BLaER1 (cell line): ENCODE data around the gene CT55.
"Not testable (repeated sequence)": the region's sequence is repeated elsewhere in the genome, so short reads cannot be mapped to it uniquely, and the experiment has no call there.

Experiments used
- H3K27ac ChIP-seq: shearing (Covaris generic); formaldehyde crosslinking; 2 replicates; pipeline ENCODE4 v1.8.1; 2022
- H3K27me3 ChIP-seq: shearing (Covaris generic); formaldehyde crosslinking; 2 replicates; pipeline ENCODE4 v1.8.1; 2022
- H3K36me3 ChIP-seq: shearing (Covaris generic); formaldehyde crosslinking; 2 replicates; pipeline ENCODE4 v1.8.1; 2022
- H3K4me1 ChIP-seq: shearing (Covaris generic); formaldehyde crosslinking; 2 replicates; pipeline ENCODE4 v1.8.1; 2022
- H3K4me2 ChIP-seq: shearing (Covaris generic); formaldehyde crosslinking; 2 replicates; pipeline ENCODE4 v1.8.1; 2022
- H3K4me3 ChIP-seq: shearing (Covaris generic); formaldehyde crosslinking; 2 replicates; pipeline ENCODE4 v1.8.1; 2022
- H3K9ac ChIP-seq: shearing (Covaris generic); formaldehyde crosslinking; 2 replicates; pipeline ENCODE4 v1.8.1; 2022
- H3K9me3 ChIP-seq: shearing (Covaris generic); formaldehyde crosslinking; 2 replicates; pipeline ENCODE4 v1.8.1; 2022
- H4K20me1 ChIP-seq: shearing (Covaris generic); formaldehyde crosslinking; 2 replicates; pipeline ENCODE4 v1.8.1; 2022
- Cebpa-rat ChIP-seq: shearing (Covaris generic); IDR thresholded peaks from 2 replicates; pipeline ENCODE4 v1.8.1; 2022

CT55 gene

GRCh38 chrX:135170877-135171519 lies at the start of gene CT55:
CT55 (minus strand) TSS chrX:135171398; CDS start chrX:135171171, 227 bp downstream.
- Histone ChIP-seq H3K4me3 (no peak within 1 kb of the TSS), H4K20me1 (no peaks in the 10 kb centered on the region), H3K36me3 (no peaks in the 10 kb centered on the region), H3K27ac (no peak within 1 kb of the TSS), H3K4me2 (no peak within 1 kb of the TSS), H3K27me3 (peaks cover 70% of the 10 kb centered on the region), H3K4me1 (no peaks in the 10 kb centered on the region), H3K9me3 (no peaks in the 10 kb centered on the region), H3K9ac (no peak within 1 kb of the TSS)
- TF ChIP-seq Cebpa-rat: no peak

- H3K9me3 ChIP-seq: no peaks in the 10 kb centered on the region
- no peak overlapping the region for H3K9ac ChIP-seq
- no peaks in the 10 kb centered on the region for H3K36me3 ChIP-seq
- H3K4me3 ChIP-seq: no peak overlapping the region
- peaks cover 45% of the 10 kb centered on the region for H3K27me3 ChIP-seq
- no peak overlapping the region for H3K4me2 ChIP-seq
- TF ChIP-seq Cebpa-rat: no peak
- H3K4me1 ChIP-seq: no peaks in the 10 kb centered on the region
- H3K27ac ChIP-seq: no peak overlapping the region
- H4K20me1 ChIP-seq: no peaks in the 10 kb centered on the region
Observed at GRCh38 chrX:135213200-135213844, 42.1 kb upstream of the CT55 start.

- peaks cover 77% of the 10 kb centered on the region for H3K27me3 ChIP-seq
- not testable (repeated sequence) for H3K4me1 ChIP-seq, H3K9me3 ChIP-seq, H3K9ac ChIP-seq, H3K4me2 ChIP-seq, H4K20me1 ChIP-seq, H3K27ac ChIP-seq, H3K4me3 ChIP-seq, H3K36me3 ChIP-seq
Observed at GRCh38 chrX:135206427-135206826, 35.2 kb upstream of the CT55 start.

- H3K36me3 ChIP-seq: no peaks in the 10 kb centered on the region
Observed at GRCh38 chrX:135200297-135200696, 29.1 kb upstream of the CT55 start.

GRCh38 chrX:135194684-135195083 lies 23.5 kb upstream of the CT55 start:
- Histone ChIP-seq H4K20me1 (no peaks in the 10 kb centered on the region), H3K27ac (no peak overlapping the region), H3K27me3 (peaks cover 71% of the 10 kb centered on the region), H3K4me1 (no peaks in the 10 kb centered on the region), H3K9ac (no peak overlapping the region), H3K9me3 (no peaks in the 10 kb centered on the region), H3K4me2 (no peak overlapping the region), H3K36me3 (no peaks in the 10 kb centered on the region), H3K4me3 (no peak overlapping the region)
- no peak for TF ChIP-seq Cebpa-rat

More at GRCh38 chrX:135200297-135200696, 29.1 kb upstream of the CT55 start:
- no peak overlapping the region for H3K9ac ChIP-seq
- no peak overlapping the region for H3K27ac ChIP-seq
- H3K4me2 ChIP-seq: no peak overlapping the region
- peaks cover 87% of the 10 kb centered on the region for H3K27me3 ChIP-seq
- no peaks in the 10 kb centered on the region for H3K9me3 ChIP-seq
- no peaks in the 10 kb centered on the region for H3K4me1 ChIP-seq
- no peak for TF ChIP-seq Cebpa-rat
- H4K20me1 ChIP-seq: no peaks in the 10 kb centered on the region
- H3K4me3 ChIP-seq: no peak overlapping the region

GRCh38 chrX:135193740-135194139 lies 22.5 kb upstream of the CT55 start:
- no peak overlapping the region for H3K4me3 ChIP-seq
- no peak for TF ChIP-seq Cebpa-rat
- H3K27ac ChIP-seq: no peak overlapping the region
- no peaks in the 10 kb centered on the region for H3K4me1 ChIP-seq
- H3K27me3 ChIP-seq: peaks cover 71% of the 10 kb centered on the region
- no peak overlapping the region for H3K4me2 ChIP-seq
- H3K9me3 ChIP-seq: no peaks in the 10 kb centered on the region
- no peaks in the 10 kb centered on the region for H3K36me3 ChIP-seq
- no peak overlapping the region for H3K9ac ChIP-seq
- H4K20me1 ChIP-seq: no peaks in the 10 kb centered on the region

GRCh38 chrX:135191838-135192237 lies 20.6 kb upstream of the CT55 start:
- Histone ChIP-seq H3K9ac (no peak overlapping the region), H3K4me1 (no peaks in the 10 kb centered on the region), H3K36me3 (no peaks in the 10 kb centered on the region), H4K20me1 (no peaks in the 10 kb centered on the region), H3K4me2 (no peak overlapping the region), H3K27ac (no peak overlapping the region), H3K4me3 (no peak overlapping the region), H3K27me3 (peaks cover 72% of the 10 kb centered on the region), H3K9me3 (no peaks in the 10 kb centered on the region)
- no peak for TF ChIP-seq Cebpa-rat

GRCh38 chrX:135185795-135186443 lies 14.7 kb upstream of the CT55 start:
- H3K4me3 ChIP-seq: no peak overlapping the region
- H3K9ac ChIP-seq: no peak overlapping the region
- peaks cover 77% of the 10 kb centered on the region for H3K27me3 ChIP-seq
- no peak for TF ChIP-seq Cebpa-rat
- H3K9me3 ChIP-seq: no peaks in the 10 kb centered on the region
- no peaks in the 10 kb centered on the region for H3K4me1 ChIP-seq
- no peaks in the 10 kb centered on the region for H4K20me1 ChIP-seq
- no peak overlapping the region for H3K4me2 ChIP-seq
- H3K36me3 ChIP-seq: no peaks in the 10 kb centered on the region
- no peak overlapping the region for H3K27ac ChIP-seq

- Histone ChIP-seq H3K4me2 (no peak overlapping the region), H3K4me3 (no peak overlapping the region), H3K9me3 (no peaks in the 10 kb centered on the region), H3K27ac (no peak overlapping the region), H3K36me3 (no peaks in the 10 kb centered on the region), H4K20me1 (no peaks in the 10 kb centered on the region; the same call in 1 of the 2 replicates), H3K4me1 (no peaks in the 10 kb centered on the region), H3K27me3 (peaks cover 82% of the 10 kb centered on the region), H3K9ac (no peak overlapping the region)
- no peak for TF ChIP-seq Cebpa-rat
Observed at GRCh38 chrX:135178636-135179035, 7.4 kb upstream of the CT55 start.

- Histone ChIP-seq H4K20me1 (no peaks in the 10 kb centered on the region), H3K36me3 (no peaks in the 10 kb centered on the region), H3K9me3 (no peaks in the 10 kb centered on the region), H3K9ac (no peak overlapping the region), H3K27me3 (peaks cover 69% of the 10 kb centered on the region), H3K4me2 (no peak overlapping the region), H3K4me1 (no peaks in the 10 kb centered on the region), H3K4me3 (no peak overlapping the region), H3K27ac (no peak overlapping the region)
- TF ChIP-seq Cebpa-rat: no peak
Observed at GRCh38 chrX:135170468-135170867, 730 bp downstream of the CT55 start.

GRCh38 chrX:135169534-135169933 lies 1.7 kb downstream of the CT55 start:
- not testable (repeated sequence) for H3K9ac ChIP-seq, H4K20me1 ChIP-seq, H3K36me3 ChIP-seq, H3K4me2 ChIP-seq, H3K4me1 ChIP-seq, H3K4me3 ChIP-seq, H3K9me3 ChIP-seq, H3K27ac ChIP-seq
- H3K27me3 ChIP-seq: peaks cover 74% of the 10 kb centered on the region
